SU-DHL-6 (cell line): ENCODE data around the gene ZNF524.
A peak's percentile ranks its signal among the peaks of the same experiment; 100 is the strongest.

ENCODE experiments used
- H2AFZ ChIP-seq: fragments of 200-600 bp; sonication (generic); 2 replicates; pipeline ENCODE4 v1.6.1; 2014; ENCODE audit warnings: low read depth, mild to moderate bottlenecking, moderate library complexity, mixed read lengths, antibody characterized with exemption, low read length; ENCODE audit not compliant: severe bottlenecking
- H3F3A ChIP-seq: fragments of 200-600 bp; shearing (Covaris generic); 2 replicates; pipeline ENCODE4 v1.6.0; 2016; ENCODE audit warnings: antibody characterized with exemption, mild to moderate bottlenecking; ENCODE audit not compliant: insufficient read depth
- H3K27ac ChIP-seq: fragments of 200-600 bp; sonication (generic); 2 replicates; pipeline ENCODE4 v1.5.1; 2016; ENCODE audit warnings: low read depth, mild to moderate bottlenecking, low read length, moderate library complexity, mixed read lengths
- H3K27me3 ChIP-seq: fragments of 200-600 bp; sonication (generic), shearing (Covaris generic); 2 replicates; pipeline ENCODE4 v1.6.0; 2014; ENCODE audit warnings: mild to moderate bottlenecking, low read length
- H3K36me3 ChIP-seq: fragments of 200-600 bp; sonication (generic); 2 replicates; pipeline ENCODE4 v1.6.1; 2014; ENCODE audit warnings: mild to moderate bottlenecking, low read length, mixed read lengths
- H3K4me2 ChIP-seq: fragments of 300-600, 200-600 bp; shearing (Covaris generic), sonication (generic); 2 replicates; pipeline ENCODE4 v1.6.0; 2014; ENCODE audit warnings: low read length, low read depth, mild to moderate bottlenecking; ENCODE audit not compliant: poor library complexity, severe bottlenecking
- H3K4me3 ChIP-seq: fragments of 200-600 bp; sonication (generic); 2 replicates; pipeline ENCODE4 v1.5.1; 2014; ENCODE audit warnings: antibody characterized with exemption, low read length, mild to moderate bottlenecking, mixed read lengths; ENCODE audit not compliant: insufficient read depth, poor library complexity, severe bottlenecking
- H3K79me2 ChIP-seq: fragments of 200-600 bp; sonication (generic); 2 replicates; pipeline ENCODE4 v1.6.1; 2014; ENCODE audit warnings: mild to moderate bottlenecking, low read length, moderate library complexity; ENCODE audit not compliant: insufficient read depth
- H3K9ac ChIP-seq: fragments of 200-600 bp; sonication (generic); 2 replicates; pipeline ENCODE4 v1.7.0; 2014; ENCODE audit warnings: mild to moderate bottlenecking, low read length
- H3K9me2 ChIP-seq: fragments of 200-600 bp; sonication (generic); replicated peaks from 2 replicates; pipeline ENCODE4 v1.6.1; 2014; ENCODE audit warnings: low read length; ENCODE audit not compliant: insufficient read depth
- H3K9me3 ChIP-seq: fragments of 200-600 bp; sonication (generic); 2 replicates; pipeline ENCODE4 v1.6.1; 2014; ENCODE audit warnings: low read length, mixed read lengths; ENCODE audit not compliant: insufficient read depth
- H4K20me1 ChIP-seq: fragments of 200-600 bp; sonication (generic); 2 replicates; pipeline ENCODE4 v1.6.1; 2014; ENCODE audit warnings: low read depth, mild to moderate bottlenecking, antibody characterized with exemption, low read length, moderate library complexity, mixed read lengths
- EZH2phosphoT487 ChIP-seq: fragments of 200-600 bp; sonication (generic), shearing (Covaris generic); conservative IDR thresholded peaks from 2 replicates; pipeline ENCODE4 v1.6.1; 2018; ENCODE audit warnings: mild to moderate bottlenecking, antibody characterized with exemption, low read length, moderate library complexity, mixed read lengths
- TF ChIP-seq, protein P1 (sequence below): fragments of 200-600 bp; sonication (generic); IDR thresholded peaks from one replicate; pipeline ENCODE4 v1.5.1; 2017; ENCODE audit warnings: antibody characterized with exemption, mild to moderate bottlenecking, low read length, moderate library complexity; ENCODE audit not compliant: insufficient read depth, poor library complexity, severe bottlenecking

The ZNF524 gene

DNA sequence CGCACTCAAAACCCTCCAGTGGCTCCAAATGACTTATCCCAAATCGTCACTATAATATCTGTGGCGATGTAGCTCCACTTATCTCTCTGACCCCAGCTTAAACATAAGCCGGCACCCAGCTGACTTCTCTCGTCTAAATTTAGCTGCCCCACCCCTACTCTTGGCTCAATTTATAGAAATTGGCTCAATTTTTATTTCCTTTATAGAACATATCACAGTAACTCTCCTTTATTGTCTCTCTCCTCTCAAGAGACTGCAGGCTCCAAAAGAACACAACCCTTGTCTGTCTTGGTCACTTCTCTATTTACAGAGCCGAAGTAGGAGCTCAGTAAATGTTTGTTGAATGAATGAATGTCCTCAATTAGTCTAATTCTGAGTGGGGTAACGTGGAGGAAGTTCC lies 23.5 kb downstream of the ZNF524 start:
- peak overlapping the region; percentile 47 for H3K4me3 ChIP-seq
- no peaks in the 10 kb centered on the region for H3K36me3 ChIP-seq
- H3F3A ChIP-seq: peaks cover 20% of the 10 kb centered on the region
- H4K20me1 ChIP-seq: no peaks in the 10 kb centered on the region
- TF ChIP-seq, protein P1, sequence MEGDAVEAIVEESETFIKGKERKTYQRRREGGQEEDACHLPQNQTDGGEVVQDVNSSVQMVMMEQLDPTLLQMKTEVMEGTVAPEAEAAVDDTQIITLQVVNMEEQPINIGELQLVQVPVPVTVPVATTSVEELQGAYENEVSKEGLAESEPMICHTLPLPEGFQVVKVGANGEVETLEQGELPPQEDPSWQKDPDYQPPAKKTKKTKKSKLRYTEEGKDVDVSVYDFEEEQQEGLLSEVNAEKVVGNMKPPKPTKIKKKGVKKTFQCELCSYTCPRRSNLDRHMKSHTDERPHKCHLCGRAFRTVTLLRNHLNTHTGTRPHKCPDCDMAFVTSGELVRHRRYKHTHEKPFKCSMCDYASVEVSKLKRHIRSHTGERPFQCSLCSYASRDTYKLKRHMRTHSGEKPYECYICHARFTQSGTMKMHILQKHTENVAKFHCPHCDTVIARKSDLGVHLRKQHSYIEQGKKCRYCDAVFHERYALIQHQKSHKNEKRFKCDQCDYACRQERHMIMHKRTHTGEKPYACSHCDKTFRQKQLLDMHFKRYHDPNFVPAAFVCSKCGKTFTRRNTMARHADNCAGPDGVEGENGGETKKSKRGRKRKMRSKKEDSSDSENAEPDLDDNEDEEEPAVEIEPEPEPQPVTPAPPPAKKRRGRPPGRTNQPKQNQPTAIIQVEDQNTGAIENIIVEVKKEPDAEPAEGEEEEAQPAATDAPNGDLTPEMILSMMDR: no peak
- TF ChIP-seq EZH2phosphoT487: no peak
- no peak overlapping the region for H2AFZ ChIP-seq
- H3K9me2 ChIP-seq: no peaks in the 10 kb centered on the region
- no peaks in the 10 kb centered on the region for H3K9me3 ChIP-seq
- no peaks in the 10 kb centered on the region for H3K79me2 ChIP-seq
- no peaks in the 10 kb centered on the region for H3K27me3 ChIP-seq
- no peak overlapping the region for H3K27ac ChIP-seq
- no peak overlapping the region for H3K9ac ChIP-seq
- peak overlapping the region; percentile 33 for H3K4me2 ChIP-seq

DNA sequence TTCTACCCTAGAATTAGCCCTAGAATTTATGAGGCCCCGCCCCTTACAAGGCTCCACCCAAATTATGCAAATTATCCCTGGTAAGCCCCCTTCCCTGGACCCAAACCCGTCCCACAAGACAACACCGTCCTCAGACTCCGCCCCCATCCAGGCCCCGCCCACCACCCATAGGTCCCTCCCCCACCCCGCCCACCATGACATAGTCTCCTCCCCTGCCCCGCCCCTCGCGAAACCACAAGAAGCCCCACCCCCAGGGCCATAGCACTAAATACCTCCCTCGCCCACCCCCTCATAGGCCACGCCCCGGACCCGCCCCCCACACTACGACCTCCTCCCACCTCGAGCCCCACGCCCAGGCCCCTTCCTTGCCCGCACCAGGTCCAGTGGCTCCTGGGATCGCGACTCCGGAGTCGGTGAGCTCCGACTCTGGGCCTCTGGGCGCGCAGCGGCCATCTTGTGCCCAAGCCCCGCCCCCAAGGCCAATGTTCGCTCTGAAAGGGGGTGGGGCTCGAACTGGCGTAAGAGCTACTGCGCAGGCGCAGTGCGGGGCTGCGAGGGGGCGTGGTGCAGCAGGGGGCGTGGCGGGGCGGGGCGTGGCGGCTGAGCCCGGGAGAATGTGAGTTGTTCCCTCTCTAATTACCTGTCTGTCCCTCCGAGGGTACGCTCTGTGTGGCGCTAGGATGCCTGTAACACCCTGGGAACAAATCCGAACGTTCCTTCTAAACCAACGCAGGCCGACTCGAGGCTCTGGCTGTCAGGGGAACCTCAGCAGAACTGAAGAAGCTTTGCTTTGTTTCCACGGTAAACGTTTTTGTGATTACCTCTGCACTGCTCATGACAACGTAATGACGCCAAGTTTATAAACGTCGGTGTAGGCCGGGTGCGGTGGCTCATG lies 24.3 kb downstream of the ZNF524 start, which contains the start of gene ZNF784:
Gene ZNF784 (minus strand): TSS at position 458 of the 895 bp plus-strand sequence. CDS start 5 bp downstream, at position 453.
- H4K20me1 ChIP-seq: no peaks in the 10 kb centered on the region
- H3K27me3 ChIP-seq: no peaks in the 10 kb centered on the region
- peak within 1 kb of the TSS; percentile 70 for H3K27ac ChIP-seq
- H2AFZ ChIP-seq: peak within 1 kb of the TSS; percentile 54
- no peaks in the 10 kb centered on the region for H3K36me3 ChIP-seq
- peak within 1 kb of the TSS; percentile 47 for H3K4me3 ChIP-seq
- no peaks in the 10 kb centered on the region for H3K9me2 ChIP-seq
- no peaks in the 10 kb centered on the region for H3K9me3 ChIP-seq
- no peaks in the 10 kb centered on the region for H3K79me2 ChIP-seq
- TF ChIP-seq, protein P1: no peak
- no peak for TF ChIP-seq EZH2phosphoT487
- peaks cover 16% of the 10 kb centered on the region for H3F3A ChIP-seq
- peak within 1 kb of the TSS; percentile 61 for H3K4me2 ChIP-seq
- peak within 1 kb of the TSS; percentile 44 for H3K9ac ChIP-seq

DNA sequence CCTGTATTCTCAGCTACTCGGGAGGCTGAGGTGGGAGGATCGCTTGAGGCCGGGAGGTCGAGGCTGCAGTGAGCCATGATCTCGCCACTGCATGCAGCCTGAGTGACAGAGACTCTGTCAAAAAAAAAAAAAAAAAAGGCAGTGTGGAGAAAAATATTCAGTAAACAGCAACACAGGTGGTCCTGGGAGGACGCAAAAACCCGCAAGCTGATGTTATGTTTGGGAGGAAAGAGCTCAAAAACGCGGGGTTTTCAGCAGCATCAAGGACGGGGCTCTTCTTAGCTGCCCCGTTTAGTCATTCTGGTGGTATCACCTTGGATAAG lies 24.9 kb downstream of the ZNF524 start:
- Histone ChIP-seq H3K4me3 (peak overlapping the region; percentile 47), H3K79me2 (no peaks in the 10 kb centered on the region), H2AFZ (peak overlapping the region; percentile 54), H3F3A (peaks cover 14% of the 10 kb centered on the region), H3K27me3 (no peaks in the 10 kb centered on the region), H3K4me2 (peak overlapping the region; percentile 61), H3K9me2 (no peaks in the 10 kb centered on the region), H3K9ac (peak overlapping the region; percentile 44), H3K27ac (no peak overlapping the region), H3K9me3 (no peaks in the 10 kb centered on the region), H4K20me1 (no peaks in the 10 kb centered on the region), H3K36me3 (no peaks in the 10 kb centered on the region)
- TF ChIP-seq EZH2phosphoT487: no peak
- TF ChIP-seq, protein P1: no peak
